ENCODE measurements around the gene CCDC188. TPM values are rescaled to one million over a fixed set of nuclear protein-coding genes. Genes with fewer than 3 reads are reported as not detected.

The CCDC188 gene
- total RNA-seq, 1 donor from 2014 or later, result 4.3 TPM

DNA sequence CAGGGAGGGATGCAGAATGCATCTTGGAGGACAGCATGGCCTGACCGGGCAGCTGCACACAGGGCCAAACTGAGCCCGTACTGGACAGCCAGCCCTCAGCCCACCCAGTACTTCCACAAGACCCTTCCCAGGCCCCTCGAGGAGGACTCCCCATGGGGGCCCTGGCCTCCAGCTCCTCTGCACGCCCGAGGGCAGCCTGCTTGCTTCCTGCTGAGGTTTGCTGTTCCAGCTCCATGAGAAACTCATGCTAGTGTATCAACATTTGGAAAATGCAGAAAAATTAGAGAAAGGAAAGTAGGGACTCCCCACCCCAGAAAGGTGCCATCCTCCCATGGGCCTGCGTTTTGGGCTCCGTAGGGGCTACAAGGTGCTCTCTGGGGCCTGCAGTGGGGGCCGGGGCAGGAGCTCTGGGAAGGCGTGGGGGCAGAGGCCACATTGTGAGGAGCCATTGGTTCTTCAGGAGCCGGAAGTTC is 21.3 kb upstream of the CCDC188 start:
- TF ChIP-seq, protein P1, sequence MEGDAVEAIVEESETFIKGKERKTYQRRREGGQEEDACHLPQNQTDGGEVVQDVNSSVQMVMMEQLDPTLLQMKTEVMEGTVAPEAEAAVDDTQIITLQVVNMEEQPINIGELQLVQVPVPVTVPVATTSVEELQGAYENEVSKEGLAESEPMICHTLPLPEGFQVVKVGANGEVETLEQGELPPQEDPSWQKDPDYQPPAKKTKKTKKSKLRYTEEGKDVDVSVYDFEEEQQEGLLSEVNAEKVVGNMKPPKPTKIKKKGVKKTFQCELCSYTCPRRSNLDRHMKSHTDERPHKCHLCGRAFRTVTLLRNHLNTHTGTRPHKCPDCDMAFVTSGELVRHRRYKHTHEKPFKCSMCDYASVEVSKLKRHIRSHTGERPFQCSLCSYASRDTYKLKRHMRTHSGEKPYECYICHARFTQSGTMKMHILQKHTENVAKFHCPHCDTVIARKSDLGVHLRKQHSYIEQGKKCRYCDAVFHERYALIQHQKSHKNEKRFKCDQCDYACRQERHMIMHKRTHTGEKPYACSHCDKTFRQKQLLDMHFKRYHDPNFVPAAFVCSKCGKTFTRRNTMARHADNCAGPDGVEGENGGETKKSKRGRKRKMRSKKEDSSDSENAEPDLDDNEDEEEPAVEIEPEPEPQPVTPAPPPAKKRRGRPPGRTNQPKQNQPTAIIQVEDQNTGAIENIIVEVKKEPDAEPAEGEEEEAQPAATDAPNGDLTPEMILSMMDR (conservative IDR thresholded peaks at IDR 0.05), result no peak
- Mint-ChIP-seq H3K4me3 (no peak overlapping the region), H3K9me3 (no peaks in the 10 kb centered on the region), H3K27ac (no peak overlapping the region), H3K4me1 (ENCODE audit: unreplicated experiment) (peaks cover 9% of the 10 kb centered on the region), H3K27me3 (no peaks in the 10 kb centered on the region), H3K36me3 (no peaks in the 10 kb centered on the region)
- DNase-seq (ENCODE audit: extremely low spot score, unreplicated experiment), result no peak

DNA sequence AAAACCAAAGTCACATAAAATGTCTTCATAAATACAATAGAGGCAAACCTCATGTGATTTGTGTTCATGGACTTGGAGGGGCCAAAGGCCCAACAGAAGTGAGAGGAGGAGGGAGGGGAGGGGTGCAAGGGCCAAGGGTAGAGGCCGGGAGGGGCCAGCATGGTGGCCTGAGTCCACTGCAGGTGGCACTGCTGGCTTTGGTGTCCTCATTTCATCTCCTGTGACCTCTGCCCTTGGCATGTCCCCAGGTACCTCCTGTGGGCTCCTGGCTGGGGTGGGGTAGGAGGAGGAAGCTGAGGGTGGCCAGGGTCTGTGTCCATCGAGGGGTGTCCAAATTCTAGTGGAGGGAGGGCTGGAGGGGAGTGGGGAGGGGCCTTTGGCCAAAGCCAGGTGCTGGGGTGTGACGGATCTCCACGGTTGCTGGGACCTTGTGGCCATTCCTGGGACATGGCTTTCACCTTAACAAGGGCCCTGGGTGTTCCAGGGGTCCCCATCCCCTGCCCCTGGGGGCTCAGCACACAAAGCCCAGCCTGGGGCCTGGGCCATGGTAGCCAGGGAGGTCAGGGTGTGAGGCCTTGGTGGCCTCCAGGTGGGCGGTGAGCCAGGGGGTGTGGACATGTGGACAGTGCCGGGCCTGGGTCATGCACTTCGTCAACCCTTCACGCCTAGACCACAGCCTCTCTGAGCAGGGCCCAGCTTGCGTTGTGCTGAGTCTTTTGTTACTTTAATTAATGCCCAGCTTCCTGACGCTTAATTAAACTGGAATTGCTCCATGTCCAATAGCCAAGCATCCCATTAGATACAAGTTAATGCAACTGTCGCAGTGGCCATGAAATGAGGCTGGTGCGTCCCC is 20.7 kb upstream of the CCDC188 start:
- Mint-ChIP-seq H3K36me3 (no peaks in the 10 kb centered on the region), H3K4me1 (ENCODE audit: unreplicated experiment) (peaks cover 8% of the 10 kb centered on the region), H3K27me3 (no peaks in the 10 kb centered on the region), H3K4me3 (no peak overlapping the region), H3K9me3 (no peaks in the 10 kb centered on the region), H3K27ac (no peak overlapping the region)
- no peak for DNase-seq (ENCODE audit: extremely low spot score, unreplicated experiment)
- TF ChIP-seq, protein P1 (conservative IDR thresholded peaks at IDR 0.05), result no peak

DNA sequence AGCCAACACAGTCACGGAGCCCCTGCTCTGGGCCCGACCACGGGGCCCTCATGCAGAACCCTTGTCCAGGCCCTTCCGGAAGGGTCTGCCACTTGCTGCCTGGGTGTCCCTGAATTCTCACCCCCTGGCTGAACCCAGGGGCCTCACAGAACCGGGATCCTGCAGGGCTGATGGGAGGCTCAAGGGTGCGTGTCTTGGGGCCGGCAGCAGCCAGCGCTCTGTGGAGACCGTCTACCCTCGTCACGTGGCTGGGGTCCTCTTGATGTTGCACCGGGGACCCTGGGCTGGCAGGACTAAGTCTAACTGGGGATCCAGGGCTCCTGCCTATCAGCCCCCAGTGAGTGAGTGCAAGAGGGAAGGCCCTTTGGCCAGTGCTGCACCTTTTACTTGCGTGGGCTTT is 19.3 kb upstream of the CCDC188 start:
- Mint-ChIP-seq H3K4me3 (no peak overlapping the region), H3K36me3 (no peaks in the 10 kb centered on the region), H3K4me1 (ENCODE audit: unreplicated experiment) (peaks cover 4% of the 10 kb centered on the region), H3K27me3 (no peaks in the 10 kb centered on the region), H3K9me3 (no peaks in the 10 kb centered on the region), H3K27ac (no peak overlapping the region)
- TF ChIP-seq, protein P1 (conservative IDR thresholded peaks at IDR 0.05), result no peak
- DNase-seq (ENCODE audit: extremely low spot score, unreplicated experiment), result no peak

DNA sequence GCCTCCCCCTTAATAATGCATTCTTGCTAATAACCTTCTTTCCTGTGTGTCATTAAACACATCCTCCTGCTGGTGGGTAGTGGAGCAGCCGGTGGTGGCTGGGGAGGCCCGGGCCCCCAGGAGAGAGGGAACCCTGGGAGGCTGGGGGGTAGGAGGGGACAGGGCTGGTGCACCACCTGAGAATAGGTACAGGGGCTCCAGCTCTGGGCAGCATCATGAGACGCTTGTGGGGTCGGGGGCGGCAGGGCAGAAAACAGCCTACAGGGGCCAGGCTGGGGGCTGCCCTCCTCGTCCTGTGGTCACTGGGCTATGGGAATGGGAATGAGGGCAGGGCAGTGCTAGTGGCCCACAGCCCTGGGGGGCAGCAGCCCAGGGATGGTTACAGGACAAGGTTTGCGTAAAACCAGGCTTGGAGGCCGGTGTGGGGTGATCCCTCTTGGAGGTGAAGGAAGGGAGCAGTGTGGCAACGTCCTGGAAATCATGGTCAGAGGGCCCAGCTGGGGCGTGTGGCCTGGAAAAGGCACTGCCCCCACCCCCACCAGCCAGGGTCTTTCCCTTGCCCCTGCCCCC is 18.5 kb upstream of the CCDC188 start:
- Mint-ChIP-seq H3K9me3 (no peaks in the 10 kb centered on the region), H3K27me3 (no peaks in the 10 kb centered on the region), H3K27ac (no peak overlapping the region), H3K4me1 (ENCODE audit: unreplicated experiment) (peaks cover 4% of the 10 kb centered on the region), H3K4me3 (no peak overlapping the region), H3K36me3 (no peaks in the 10 kb centered on the region)
- no peak for DNase-seq (ENCODE audit: extremely low spot score, unreplicated experiment)
- TF ChIP-seq, protein P1 (conservative IDR thresholded peaks at IDR 0.05), result no peak

DNA sequence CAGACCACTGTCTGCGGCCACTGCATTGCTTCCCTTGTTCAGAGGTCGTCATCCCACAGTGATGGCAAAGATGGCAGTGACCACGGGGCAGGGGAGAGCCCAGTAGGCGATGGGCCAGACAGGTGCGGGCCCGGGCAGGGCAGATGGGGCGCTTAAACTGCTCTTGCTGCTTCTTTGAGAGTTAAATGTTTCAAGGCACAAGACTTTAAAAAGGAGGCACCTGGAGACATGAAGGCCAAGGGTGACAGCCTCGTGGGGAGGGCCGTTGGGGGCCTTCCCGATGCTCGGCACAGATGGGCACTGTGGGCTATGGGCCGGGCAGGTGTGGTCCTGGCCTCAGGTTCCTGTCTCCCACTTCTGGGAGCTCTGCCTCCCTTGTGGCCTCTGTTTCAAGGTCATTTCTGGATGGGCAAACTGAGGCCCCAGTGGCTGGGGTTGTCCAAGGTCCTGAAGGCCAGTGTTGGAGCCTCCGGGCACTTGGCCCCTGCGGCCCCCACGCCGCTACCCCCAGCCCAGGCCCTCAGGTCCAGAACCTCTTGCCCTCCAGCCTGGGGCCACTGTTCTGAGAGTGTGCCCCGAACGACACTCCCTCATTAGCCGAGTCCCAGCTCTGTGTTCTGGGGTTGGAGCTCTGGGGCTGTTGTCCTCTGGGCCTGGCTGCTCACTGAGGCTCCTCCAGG is 16.9 kb upstream of the CCDC188 start:
- Mint-ChIP-seq H3K9me3 (no peaks in the 10 kb centered on the region), H3K27me3 (no peaks in the 10 kb centered on the region), H3K4me1 (ENCODE audit: unreplicated experiment) (no peaks in the 10 kb centered on the region), H3K36me3 (no peaks in the 10 kb centered on the region), H3K4me3 (no peak overlapping the region), H3K27ac (no peak overlapping the region)
- no peak for DNase-seq (ENCODE audit: extremely low spot score, unreplicated experiment)
- TF ChIP-seq, protein P1 (conservative IDR thresholded peaks at IDR 0.05), result no peak

All from type B pancreatic cell (in vitro differentiated cells).